IMR-90 (cell line): ENCODE measurements around the gene ETNK1.

Experiments
- CEBPB ChIP-seq: IDR thresholded peaks from 2 replicates; pipeline ENCODE4 v1.6.1; 2012; ENCODE audit warnings: low read depth, low read length, improper control_type of control experiment
- CTCF ChIP-seq: conservative IDR thresholded peaks from 2 replicates; pipeline ENCODE4 v1.5.1; 2012; ENCODE audit warnings: mild to moderate bottlenecking, low read depth, low read length, improper control_type of control experiment
- ELK1 ChIP-seq: fragments of 150-350 bp; IDR thresholded peaks from 2 replicates; pipeline ENCODE4 v1.6.1; 2016; ENCODE audit warnings: low read depth, mild to moderate bottlenecking, low read length, moderate library complexity, borderline replicate concordance
- MAFK ChIP-seq: IDR thresholded peaks from 2 replicates; pipeline ENCODE4 v1.6.1; 2012; ENCODE audit warnings: low read depth, low read length, improper control_type of control experiment
- MXI1 ChIP-seq: IDR thresholded peaks from 2 replicates; pipeline ENCODE4 v1.6.1; 2012; ENCODE audit warnings: low read depth, mild to moderate bottlenecking, low read length, moderate library complexity, borderline replicate concordance
- POLR2A ChIP-seq: IDR thresholded peaks from 2 replicates; pipeline ENCODE4 v1.6.1; 2012; ENCODE audit warnings: mild to moderate bottlenecking, low read depth, low read length
- RAD21 ChIP-seq: IDR thresholded peaks from 2 replicates; pipeline ENCODE4 v1.6.1; 2012; ENCODE audit warnings: low read length, improper control_type of control experiment
- RFX5 ChIP-seq: IDR thresholded peaks from 2 replicates; pipeline ENCODE4 v1.8.0; 2012; ENCODE audit warnings: low read depth, mild to moderate bottlenecking, low read length, moderate library complexity
- USF2 ChIP-seq: fragments of 150-350 bp; IDR thresholded peaks from 2 replicates; pipeline ENCODE4 v1.6.1; 2017; ENCODE audit warnings: mild to moderate bottlenecking, antibody characterized with exemption, low read length, low read depth

- TF ChIP-seq CTCF (no peak), MXI1 (no peak), RAD21 (no peak), ELK1 (no peak), USF2 (no peak), MAFK (no peak), POLR2A (no peak), RFX5 (no peak), CEBPB (no peak)
These were observed 14.8 kb upstream of the ETNK1 start for GRCh38 chr12:22610131-22610530.
